ENCODE results near the gene RRAD.

- TF ChIP-seq POLR2A (IDR thresholded peaks at IDR 0.05; ENCODE audit: low read depth, low read length) (no peak), POLR2AphosphoS5 (IDR thresholded peaks at IDR 0.05; ENCODE audit: insufficient read depth, low read depth, low read length) (no peak), EZH2 (IDR thresholded peaks at IDR 0.05; ENCODE audit: borderline replicate concordance, low read depth, low read length, severe bottlenecking) (no peak), JUN (IDR thresholded peaks at IDR 0.05; ENCODE audit: borderline replicate concordance, insufficient read depth, insufficient read length, low read depth) (no peak), FOS (IDR thresholded peaks at IDR 0.05; ENCODE audit: borderline replicate concordance, insufficient read depth, low read length) (no peak), GATA2 (IDR thresholded peaks at IDR 0.05; ENCODE audit: insufficient read depth, insufficient read length, low read depth, low read length) (no peak)
- TF ChIP-seq, protein P1, sequence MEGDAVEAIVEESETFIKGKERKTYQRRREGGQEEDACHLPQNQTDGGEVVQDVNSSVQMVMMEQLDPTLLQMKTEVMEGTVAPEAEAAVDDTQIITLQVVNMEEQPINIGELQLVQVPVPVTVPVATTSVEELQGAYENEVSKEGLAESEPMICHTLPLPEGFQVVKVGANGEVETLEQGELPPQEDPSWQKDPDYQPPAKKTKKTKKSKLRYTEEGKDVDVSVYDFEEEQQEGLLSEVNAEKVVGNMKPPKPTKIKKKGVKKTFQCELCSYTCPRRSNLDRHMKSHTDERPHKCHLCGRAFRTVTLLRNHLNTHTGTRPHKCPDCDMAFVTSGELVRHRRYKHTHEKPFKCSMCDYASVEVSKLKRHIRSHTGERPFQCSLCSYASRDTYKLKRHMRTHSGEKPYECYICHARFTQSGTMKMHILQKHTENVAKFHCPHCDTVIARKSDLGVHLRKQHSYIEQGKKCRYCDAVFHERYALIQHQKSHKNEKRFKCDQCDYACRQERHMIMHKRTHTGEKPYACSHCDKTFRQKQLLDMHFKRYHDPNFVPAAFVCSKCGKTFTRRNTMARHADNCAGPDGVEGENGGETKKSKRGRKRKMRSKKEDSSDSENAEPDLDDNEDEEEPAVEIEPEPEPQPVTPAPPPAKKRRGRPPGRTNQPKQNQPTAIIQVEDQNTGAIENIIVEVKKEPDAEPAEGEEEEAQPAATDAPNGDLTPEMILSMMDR (IDR thresholded peaks at IDR 0.05; ENCODE audit: extremely low read depth in 1 of 2, insufficient read depth in 1 of 2, low read depth in 1 of 2, low read length in 2 of 2): no peak
These were observed 36.6 kb upstream of the RRAD start for GRCh38 chr16:66961914-66962313.
